ENCODE measurements around the gene FKBP2. TPM values are rescaled to one million over a fixed set of nuclear protein-coding genes. Genes with fewer than 3 reads are reported as not detected.

The FKBP2 gene
- total RNA-seq, 6 experiments from 2014 or later = 49.4 to 108 (median 66.7) TPM

DNA sequence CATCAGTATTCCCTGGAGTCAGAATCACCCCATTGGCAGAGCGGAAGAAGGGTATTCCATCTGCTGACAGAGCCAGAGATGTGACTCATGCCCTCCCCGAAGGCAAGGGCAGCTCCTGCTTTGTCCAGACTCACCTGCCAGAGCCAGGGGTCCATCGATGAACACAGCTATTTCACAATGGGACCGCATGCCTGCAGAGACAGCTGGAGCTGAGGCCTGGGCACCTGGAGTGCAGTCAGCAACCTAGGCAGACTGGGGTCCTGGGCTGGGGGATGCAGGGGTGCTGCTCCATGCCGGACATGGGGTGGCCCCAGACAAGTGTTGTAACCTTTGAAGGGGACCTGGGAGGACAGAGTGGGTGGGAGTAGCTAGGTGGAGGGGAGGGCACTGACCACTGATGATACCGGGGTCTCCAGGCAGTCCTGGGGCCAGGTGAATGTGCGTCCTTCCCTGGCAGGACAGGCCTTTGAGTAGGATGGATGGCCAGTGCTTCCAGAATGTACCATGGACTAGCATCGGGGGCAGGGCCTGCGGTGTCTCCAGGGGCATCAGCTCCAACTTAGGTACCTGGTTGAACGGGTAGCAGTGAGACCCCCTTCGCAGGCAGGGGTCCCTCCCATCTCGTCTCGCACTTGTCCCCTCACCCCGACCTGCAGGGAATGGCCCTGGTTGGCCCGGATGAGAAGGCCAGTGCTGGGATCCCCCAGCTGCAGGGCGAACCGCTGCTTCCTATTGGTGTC is 16.6 kb upstream of the FKBP2 start:
- no peak for ATAC-seq
- no peaks in the 10 kb centered on the region for H3K27me3 ChIP-seq
- H3K4me1 ChIP-seq = peaks cover 4 to 18% (median 11%) of the 10 kb centered on the region in 4 donors
- H3K9me3 ChIP-seq = no peaks in the 10 kb centered on the region
- peak in 1 of 3 donors; percentile 49 for DNase-seq
- H3K4me3 ChIP-seq = no peak overlapping the region
- TF ChIP-seq POLR2A (IDR thresholded peaks at IDR 0.05) = no peak
- TF ChIP-seq, protein P1, sequence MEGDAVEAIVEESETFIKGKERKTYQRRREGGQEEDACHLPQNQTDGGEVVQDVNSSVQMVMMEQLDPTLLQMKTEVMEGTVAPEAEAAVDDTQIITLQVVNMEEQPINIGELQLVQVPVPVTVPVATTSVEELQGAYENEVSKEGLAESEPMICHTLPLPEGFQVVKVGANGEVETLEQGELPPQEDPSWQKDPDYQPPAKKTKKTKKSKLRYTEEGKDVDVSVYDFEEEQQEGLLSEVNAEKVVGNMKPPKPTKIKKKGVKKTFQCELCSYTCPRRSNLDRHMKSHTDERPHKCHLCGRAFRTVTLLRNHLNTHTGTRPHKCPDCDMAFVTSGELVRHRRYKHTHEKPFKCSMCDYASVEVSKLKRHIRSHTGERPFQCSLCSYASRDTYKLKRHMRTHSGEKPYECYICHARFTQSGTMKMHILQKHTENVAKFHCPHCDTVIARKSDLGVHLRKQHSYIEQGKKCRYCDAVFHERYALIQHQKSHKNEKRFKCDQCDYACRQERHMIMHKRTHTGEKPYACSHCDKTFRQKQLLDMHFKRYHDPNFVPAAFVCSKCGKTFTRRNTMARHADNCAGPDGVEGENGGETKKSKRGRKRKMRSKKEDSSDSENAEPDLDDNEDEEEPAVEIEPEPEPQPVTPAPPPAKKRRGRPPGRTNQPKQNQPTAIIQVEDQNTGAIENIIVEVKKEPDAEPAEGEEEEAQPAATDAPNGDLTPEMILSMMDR (IDR thresholded peaks at IDR 0.05) = no peak
- H3K36me3 ChIP-seq = peaks cover 0 to 28% (median 0%) of the 10 kb centered on the region in 4 donors
- intact Hi-C loops (cut with DNase I) = no loop called here
- WGBS (ENCODE audit: insufficient coverage, low coverage, low lambda C conversion rate, missing lambda C conversion rate) = 100% methylated on average over 1 of the region's 17 CpGs
- no peak overlapping the region for H3K27ac ChIP-seq

DNA sequence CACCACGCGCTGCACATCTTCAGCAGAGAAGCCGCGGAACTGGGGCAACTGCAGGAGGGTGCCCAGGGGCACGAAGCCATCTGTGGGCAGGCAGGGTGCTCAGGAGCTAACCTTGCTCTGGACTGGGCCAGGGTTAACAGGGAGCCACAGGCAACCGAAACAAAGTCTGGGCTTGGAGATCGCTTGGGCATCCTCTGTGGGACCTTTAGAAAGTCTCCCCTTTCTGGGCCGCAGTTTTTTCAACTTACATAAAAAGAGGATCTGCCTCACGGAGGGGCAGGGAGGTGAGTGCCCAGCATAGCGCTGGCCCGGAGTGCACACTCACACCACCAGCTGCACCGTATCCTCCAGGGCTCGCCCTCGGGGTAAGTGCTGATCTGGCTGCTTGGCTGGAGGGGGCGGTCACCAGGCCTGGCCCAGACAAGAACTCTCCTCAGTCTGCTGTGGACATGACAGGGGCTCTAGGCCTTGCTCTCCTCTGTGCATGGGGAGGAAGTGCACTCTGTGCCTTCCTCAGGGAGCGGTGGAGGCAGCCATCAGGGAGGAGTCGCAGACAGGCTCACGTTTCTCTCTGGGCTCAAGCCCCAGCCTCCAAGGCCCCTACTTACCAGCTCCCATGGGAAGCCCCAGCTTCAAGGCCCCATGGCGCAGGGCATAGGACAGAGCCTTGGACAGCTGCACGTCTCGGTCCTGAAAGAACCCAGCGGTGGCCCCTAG is 15.8 kb upstream of the FKBP2 start:
- H3K36me3 ChIP-seq = peaks cover 0 to 23% (median 0%) of the 10 kb centered on the region in 4 donors
- no peak for TF ChIP-seq POLR2A (IDR thresholded peaks at IDR 0.05)
- TF ChIP-seq, protein P1 (IDR thresholded peaks at IDR 0.05) = no peak
- WGBS (ENCODE audit: insufficient coverage, low coverage, low lambda C conversion rate, missing lambda C conversion rate) = no CpG with 5 or more reads among the region's 22 CpGs
- peak in 2 of 3 donors; percentile 28 to 54 for DNase-seq
- no peaks in the 10 kb centered on the region for H3K9me3 ChIP-seq
- peaks cover 4 to 24% (median 11%) of the 10 kb centered on the region in 4 donors for H3K4me1 ChIP-seq
- H3K27ac ChIP-seq = peak overlapping the region; percentile 60 to 94 (median 91)
- H3K27me3 ChIP-seq = no peaks in the 10 kb centered on the region
- no peak for ATAC-seq
- peak overlapping the region; percentile 67 to 95 (median 89) for H3K4me3 ChIP-seq
- intact Hi-C loops (cut with DNase I) = no loop called here

DNA sequence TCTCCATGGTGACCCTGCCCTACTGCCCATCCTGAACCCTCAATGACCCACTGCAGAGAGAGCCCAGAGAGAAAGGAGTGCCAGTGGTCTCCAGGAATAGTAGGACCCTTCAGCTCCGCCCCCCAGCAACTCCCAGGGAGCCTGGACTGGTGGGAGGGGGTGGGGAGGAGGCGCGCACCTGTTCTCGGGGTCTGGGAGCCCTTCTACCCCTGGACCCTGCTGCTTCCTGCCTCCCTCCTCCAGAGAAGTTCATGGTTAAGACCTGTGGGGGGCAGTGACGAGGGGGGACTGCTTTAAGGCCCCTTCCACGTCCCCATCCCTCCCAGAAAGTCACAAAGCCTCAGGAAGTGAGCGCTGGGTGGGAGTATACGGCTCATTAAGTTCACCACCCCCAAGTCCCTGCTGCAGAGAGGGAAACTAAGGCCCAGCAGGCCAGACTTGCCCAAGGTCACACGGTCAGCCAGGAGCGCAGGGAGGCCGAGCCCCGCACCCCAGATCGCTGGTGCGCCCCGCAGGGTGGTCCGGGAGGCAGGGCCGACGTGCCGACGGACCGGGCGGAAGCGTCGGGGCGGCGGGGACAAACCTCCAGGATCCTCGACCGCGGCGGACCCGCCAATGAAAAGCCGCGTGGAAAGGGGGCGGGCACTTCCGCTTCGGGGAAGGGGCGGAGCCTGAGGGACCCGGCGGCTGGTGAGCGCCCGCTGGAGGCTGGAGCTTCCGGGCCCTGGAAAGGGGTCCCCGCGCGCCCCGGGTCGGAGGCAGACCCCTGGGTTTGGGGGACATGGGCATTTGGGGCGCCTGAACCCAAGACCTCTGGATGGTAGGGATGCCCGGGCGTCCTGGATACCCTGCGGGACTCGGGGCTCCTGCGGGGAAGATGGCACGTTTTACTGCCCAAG is 15.0 kb upstream of the FKBP2 start, which contains the start of the genes NUDT22 and TRPT1:
NUDT22 (plus strand) TSS at position 667 of the 899 bp plus-strand sequence. CDS start 379 bp downstream, outside the sequence.
TRPT1 (minus strand) TSS at position 579 of the 899 bp plus-strand sequence; CDS start at position 253, 326 bp downstream.
- peaks cover 4 to 24% (median 11%) of the 10 kb centered on the region in 4 donors for H3K4me1 ChIP-seq
- TF ChIP-seq, protein P1 (IDR thresholded peaks at IDR 0.05) = peak; percentile 8 to 25 (median 18)
- peak; percentile 89 for TF ChIP-seq POLR2A (IDR thresholded peaks at IDR 0.05)
- H3K27me3 ChIP-seq = no peaks in the 10 kb centered on the region
- H3K4me3 ChIP-seq = peak within 1 kb of the TSS; percentile 67 to 95 (median 89)
- H3K27ac ChIP-seq = peak within 1 kb of the TSS; percentile 60 to 94 (median 91)
- intact Hi-C loops (cut with DNase I) = no loop called here
- peak; percentile 81 to 86 (median 82) for ATAC-seq
- no CpG with 5 or more reads among the region's 54 CpGs for WGBS (ENCODE audit: insufficient coverage, low coverage, low lambda C conversion rate, missing lambda C conversion rate)
- no peaks in the 10 kb centered on the region for H3K9me3 ChIP-seq
- peaks cover 0 to 15% (median 0%) of the 10 kb centered on the region in 4 donors for H3K36me3 ChIP-seq
- DNase-seq = peak; percentile 92 to 94 (median 94)
